HepG2 (cell line): Measurements from ENCODE around the gene CDK18.

ENCODE experiments used
- EP300 ChIP-seq, 3 experiments: sonication (generic) in 1 of 3; formaldehyde crosslinking in 1 of 3; IDR thresholded peaks; 2 replicates each; pipeline versions ENCODE4 v1.5.1 to v1.6.1; 2011 to 2020; ENCODE audit warnings: low read depth in 2 of 3, low read length in 2 of 3, borderline replicate concordance in 1 of 3, improper control_type of control experiment in 1 of 3, mild to moderate bottlenecking in 1 of 3, missing genetic modification reagents in 1 of 3, moderate library complexity in 1 of 3
- GLI4 ChIP-seq: sonication (generic); formaldehyde crosslinking; IDR thresholded peaks from 2 replicates; pipeline ENCODE4 v1.5.1; 2020; ENCODE audit warnings: missing genetic modification reagents, mild to moderate bottlenecking, moderate library complexity, borderline replicate concordance
- HDAC6 ChIP-seq: fragments of 200-600 bp; sonication (generic); IDR thresholded peaks from 2 replicates; pipeline ENCODE4 v1.7.0; 2017; ENCODE audit warnings: mild to moderate bottlenecking, antibody characterized with exemption, low read length, low read depth
- NFE2L1 ChIP-seq: sonication (generic); formaldehyde crosslinking; IDR thresholded peaks from 2 replicates; pipeline ENCODE4 v1.4.0; 2020; ENCODE audit warnings: missing genetic modification reagents, mild to moderate bottlenecking, borderline replicate concordance
- YY1 ChIP-seq: IDR thresholded peaks from 2 replicates; pipeline ENCODE4 v1.6.1; 2011; ENCODE audit warnings: low read length, low read depth, moderate library complexity, mild to moderate bottlenecking; ENCODE audit not compliant: insufficient read depth, insufficient replicate concordance
- ZIK1 ChIP-seq: sonication (generic); formaldehyde crosslinking; IDR thresholded peaks from 2 replicates; pipeline ENCODE4 v1.5.0; 2020; ENCODE audit warnings: mild to moderate bottlenecking, low read depth, missing genetic modification reagents, borderline replicate concordance
- TF ChIP-seq, protein P1 (sequence below): sonication (generic); formaldehyde crosslinking; IDR thresholded peaks from 2 replicates; pipeline ENCODE4 v1.5.0; 2020; ENCODE audit warnings: mild to moderate bottlenecking, missing genetic modification reagents, moderate library complexity
- TF ChIP-seq, protein P2 (sequence below): sonication (generic); formaldehyde crosslinking; IDR thresholded peaks from 2 replicates; pipeline ENCODE4 v1.5.0; 2020; ENCODE audit warnings: missing genetic modification reagents
- TF ChIP-seq, protein P3 (sequence below): sonication (generic); formaldehyde crosslinking; IDR thresholded peaks from 2 replicates; pipeline ENCODE4 v1.8.1; 2022; ENCODE audit warnings: mild to moderate bottlenecking, missing genetic modification reagents

DNA sequence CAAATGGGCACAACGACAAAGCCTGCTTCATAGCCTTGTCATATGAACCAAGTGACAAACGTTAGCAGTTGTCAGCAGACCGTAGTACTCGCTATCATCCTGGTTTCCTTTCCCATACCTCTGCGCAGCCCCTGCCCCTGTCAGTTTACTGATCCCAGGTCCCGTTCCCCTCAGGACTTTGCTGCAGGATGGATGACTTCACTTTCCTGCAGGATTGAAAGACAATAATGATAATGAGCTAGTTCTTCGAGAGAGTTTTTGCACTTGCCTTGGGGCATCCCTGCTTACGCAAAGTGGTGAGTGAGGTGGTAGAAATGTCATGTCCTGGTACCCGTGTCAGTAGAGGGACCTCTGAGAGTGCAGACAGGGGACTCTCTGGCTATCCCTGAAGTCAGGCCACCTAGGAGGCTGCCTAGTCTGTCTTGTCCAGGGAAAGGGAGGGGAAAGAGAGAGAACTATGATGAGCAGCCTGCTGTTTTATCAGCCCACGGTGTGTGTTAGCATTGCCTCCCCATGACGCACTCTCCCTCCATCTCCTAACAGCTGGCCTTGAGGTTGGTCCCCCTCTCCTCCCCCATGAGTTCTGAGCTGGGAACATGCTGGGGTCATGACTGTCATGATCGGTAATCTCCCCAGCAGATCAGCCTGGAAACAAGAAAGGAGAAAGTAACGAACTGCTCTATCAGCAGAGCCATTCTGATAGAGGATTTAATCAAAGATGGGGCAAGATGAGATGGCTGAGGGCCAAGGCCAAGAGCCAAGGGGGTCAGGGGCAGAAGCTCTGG is 73.6 kb downstream of the CDK18 start:
- TF ChIP-seq YY1 (no peak), ZIK1 (CRISPR knock-in tag) (no peak), HDAC6 (no peak), EP300 (IDR thresholded peaks at IDR 0.05; ENCODE audit: low read depth in 2 of 2, low read length in 2 of 2) (no peak), EP300 (CRISPR knock-in tag; IDR thresholded peaks at IDR 0.05; ENCODE audit: borderline replicate concordance) (no peak), NFE2L1 (CRISPR knock-in tag) (no peak), GLI4 (no peak)
- TF ChIP-seq, protein P1, sequence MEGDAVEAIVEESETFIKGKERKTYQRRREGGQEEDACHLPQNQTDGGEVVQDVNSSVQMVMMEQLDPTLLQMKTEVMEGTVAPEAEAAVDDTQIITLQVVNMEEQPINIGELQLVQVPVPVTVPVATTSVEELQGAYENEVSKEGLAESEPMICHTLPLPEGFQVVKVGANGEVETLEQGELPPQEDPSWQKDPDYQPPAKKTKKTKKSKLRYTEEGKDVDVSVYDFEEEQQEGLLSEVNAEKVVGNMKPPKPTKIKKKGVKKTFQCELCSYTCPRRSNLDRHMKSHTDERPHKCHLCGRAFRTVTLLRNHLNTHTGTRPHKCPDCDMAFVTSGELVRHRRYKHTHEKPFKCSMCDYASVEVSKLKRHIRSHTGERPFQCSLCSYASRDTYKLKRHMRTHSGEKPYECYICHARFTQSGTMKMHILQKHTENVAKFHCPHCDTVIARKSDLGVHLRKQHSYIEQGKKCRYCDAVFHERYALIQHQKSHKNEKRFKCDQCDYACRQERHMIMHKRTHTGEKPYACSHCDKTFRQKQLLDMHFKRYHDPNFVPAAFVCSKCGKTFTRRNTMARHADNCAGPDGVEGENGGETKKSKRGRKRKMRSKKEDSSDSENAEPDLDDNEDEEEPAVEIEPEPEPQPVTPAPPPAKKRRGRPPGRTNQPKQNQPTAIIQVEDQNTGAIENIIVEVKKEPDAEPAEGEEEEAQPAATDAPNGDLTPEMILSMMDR, result no peak
- TF ChIP-seq, protein P2, sequence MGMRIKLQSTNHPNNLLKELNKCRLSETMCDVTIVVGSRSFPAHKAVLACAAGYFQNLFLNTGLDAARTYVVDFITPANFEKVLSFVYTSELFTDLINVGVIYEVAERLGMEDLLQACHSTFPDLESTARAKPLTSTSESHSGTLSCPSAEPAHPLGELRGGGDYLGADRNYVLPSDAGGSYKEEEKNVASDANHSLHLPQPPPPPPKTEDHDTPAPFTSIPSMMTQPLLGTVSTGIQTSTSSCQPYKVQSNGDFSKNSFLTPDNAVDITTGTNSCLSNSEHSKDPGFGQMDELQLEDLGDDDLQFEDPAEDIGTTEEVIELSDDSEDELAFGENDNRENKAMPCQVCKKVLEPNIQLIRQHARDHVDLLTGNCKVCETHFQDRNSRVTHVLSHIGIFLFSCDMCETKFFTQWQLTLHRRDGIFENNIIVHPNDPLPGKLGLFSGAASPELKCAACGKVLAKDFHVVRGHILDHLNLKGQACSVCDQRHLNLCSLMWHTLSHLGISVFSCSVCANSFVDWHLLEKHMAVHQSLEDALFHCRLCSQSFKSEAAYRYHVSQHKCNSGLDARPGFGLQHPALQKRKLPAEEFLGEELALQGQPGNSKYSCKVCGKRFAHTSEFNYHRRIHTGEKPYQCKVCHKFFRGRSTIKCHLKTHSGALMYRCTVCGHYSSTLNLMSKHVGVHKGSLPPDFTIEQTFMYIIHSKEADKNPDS (CRISPR knock-in tag), result no peak
- TF ChIP-seq, protein P3, sequence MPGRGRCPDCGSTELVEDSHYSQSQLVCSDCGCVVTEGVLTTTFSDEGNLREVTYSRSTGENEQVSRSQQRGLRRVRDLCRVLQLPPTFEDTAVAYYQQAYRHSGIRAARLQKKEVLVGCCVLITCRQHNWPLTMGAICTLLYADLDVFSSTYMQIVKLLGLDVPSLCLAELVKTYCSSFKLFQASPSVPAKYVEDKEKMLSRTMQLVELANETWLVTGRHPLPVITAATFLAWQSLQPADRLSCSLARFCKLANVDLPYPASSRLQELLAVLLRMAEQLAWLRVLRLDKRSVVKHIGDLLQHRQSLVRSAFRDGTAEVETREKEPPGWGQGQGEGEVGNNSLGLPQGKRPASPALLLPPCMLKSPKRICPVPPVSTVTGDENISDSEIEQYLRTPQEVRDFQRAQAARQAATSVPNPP, result no peak
